ENCODE measurements around the gene CPNE7. TPM values are rescaled to one million over a fixed set of nuclear protein-coding genes. Genes with fewer than 3 reads are reported as not detected.
"Not testable (repeated sequence)": the region's sequence is repeated elsewhere in the genome, so short reads cannot be mapped to it uniquely, and the experiment has no call there.

The CPNE7 gene
- total and polyA plus RNA-seq, 9 of the 15 experiments (the other 6 are each of a cell fraction or from before 2014, with no cell fraction given), result 0.30 to 73.4 (median 32.7) TPM

- peak; percentile 33; the same call in 1 of the 2 replicates for TF ChIP-seq ZNF740 (CRISPR knock-in tag; IDR thresholded peaks at IDR 0.05)
- TF ChIP-seq ZNF740 (tag; IDR thresholded peaks at IDR 0.05), result no peak
- peak; percentile 90 for TF ChIP-seq SP1 (CRISPR knock-in tag; IDR thresholded peaks at IDR 0.05)
- no peak for TF ChIP-seq SIX5 (IDR thresholded peaks at IDR 0.05; ENCODE audit: borderline replicate concordance in 1 of 2, insufficient read depth in 1 of 2, low read depth in 1 of 2, low read length in 2 of 2)
- TF ChIP-seq CCNT2 (IDR thresholded peaks at IDR 0.05; ENCODE audit: borderline replicate concordance, extremely low read depth, insufficient read length, low read depth, low read length), result peak; percentile 42
- peak; percentile 62 for TF ChIP-seq EGR1 (conservative IDR thresholded peaks at IDR 0.05)
- peak; percentile 41 for TF ChIP-seq HMGN3 (IDR thresholded peaks at IDR 0.05; ENCODE audit: borderline replicate concordance, extremely low read depth, insufficient read length, low read depth, low read length)
- TF ChIP-seq CBX3 (IDR thresholded peaks at IDR 0.05; ENCODE audit: borderline replicate concordance in 1 of 2, low read length in 2 of 2), result peak in 1 of 2 experiments; percentile 49; a peak in 2 of 3 replicates
- TF ChIP-seq ZNF583 (CRISPR knock-in tag; IDR thresholded peaks at IDR 0.05), result no peak
- no peak for TF ChIP-seq ZNF778 (CRISPR knock-in tag; IDR thresholded peaks at IDR 0.05)
- TF ChIP-seq VEZF1 (CRISPR knock-in tag; IDR thresholded peaks at IDR 0.05), result peak; percentile 50
- TF ChIP-seq ZFPM2 (CRISPR knock-in tag; IDR thresholded peaks at IDR 0.05), result no peak
- peak; percentile 37; the same call in 1 of the 2 replicates for TF ChIP-seq RBFOX2 (IDR thresholded peaks at IDR 0.05; ENCODE audit: low read depth, low read length)
- TF ChIP-seq HMBOX1 (IDR thresholded peaks at IDR 0.05), result no peak
- TF ChIP-seq MTA2 (IDR thresholded peaks at IDR 0.05; ENCODE audit: low read depth), result no peak
Observed at GRCh38 chr16:89586853-89587252, 11.3 kb downstream of the CPNE7 start (continued).

- ATAC-seq; H3K27ac ChIP-seq (ENCODE audit: extremely low read depth, low read depth, low read length); intact Hi-C loops (cut with micrococcal nuclease); H3K4me3 ChIP-seq; H3K9me1 ChIP-seq (ENCODE audit: control insufficient read depth, insufficient read depth, low read length); DNase-seq (ENCODE audit: extremely low read depth in 1 of 4, low spot score in 3 of 4); H3K79me2 ChIP-seq (ENCODE audit: control insufficient read depth, insufficient read depth, low read length); BruUV-seq (replicated peaks); H2AFZ ChIP-seq (ENCODE audit: low read depth, low read length); H3K9ac ChIP-seq (ENCODE audit: insufficient read depth in 1 of 2, low read depth in 2 of 2, low read length in 2 of 2); FAIRE-seq; H3K4me2 ChIP-seq (ENCODE audit: insufficient read depth, low read length); H4K20me1 ChIP-seq (replicated peaks; ENCODE audit: control insufficient read depth, insufficient read depth, low read length); POLR2A ChIA-PET; in situ Hi-C loops (cut with MboI); CTCF ChIA-PET (ENCODE audit: low intra/inter-chr PET ratio); H3K27me3 ChIP-seq (ENCODE audit: control insufficient read depth in 2 of 2, insufficient read depth in 2 of 2, low read length in 2 of 2): not testable (repeated sequence)
- peaks cover 77% of the 10 kb centered on the region; the same call in 2 of the 3 replicates for H3K36me3 ChIP-seq (ENCODE audit: control insufficient read depth, insufficient read depth, low read length)
- H3K9me3 ChIP-seq (replicated peaks; ENCODE audit: control insufficient read depth, insufficient read depth, low read depth, low read length), result peaks cover 17% of the 10 kb centered on the region
- no CpG with 5 or more reads among the region's 36 CpGs for WGBS (ENCODE audit: insufficient coverage, low coverage, missing lambda C conversion rate)
- peaks cover 0 to 58% of the 10 kb centered on the region in 2 experiments; a peak in 2 of 5 replicates for H3K4me1 ChIP-seq (replicated peaks in 1 of 2; ENCODE audit: control insufficient read depth in 2 of 2, insufficient read depth in 2 of 2, low read length in 2 of 2)
Observed at GRCh38 chr16:89587676-89588075, 12.1 kb downstream of the CPNE7 start.

Measured in K562 (cell line).